GM23338 (cell line): ENCODE results near the gene GNAO1. TPM values are rescaled to one million over a fixed set of nuclear protein-coding genes. Genes with fewer than 3 reads are reported as not detected.

Experiments used
- ATAC-seq: fragments of 200-7000 bp; cut with Tn5 transposase; 3 replicates; pipeline ENCODE4 v1.9.1; 2020
- DNase-seq: peaks from one replicate; pipeline ENCODE4 v3.0.0-alpha.2; 2015; ENCODE audit warnings: low spot score
- H2AFZ ChIP-seq: fragments of 200-600 bp; sonication (generic); 2 replicates; pipeline ENCODE4 v1.8.0; 2016; ENCODE audit warnings: antibody characterized with exemption, mild to moderate bottlenecking, moderate library complexity
- H3F3A ChIP-seq: fragments of 200-600 bp; sonication (generic); replicated peaks from 2 replicates; pipeline ENCODE4 v1.8.0; 2017; ENCODE audit warnings: antibody characterized with exemption, mixed run types, low read depth
- H3K27ac ChIP-seq: fragments of 200-600 bp; sonication (generic); 2 replicates; pipeline ENCODE4 v1.6.1; 2016; ENCODE audit warnings: low read depth
- H3K27me3 ChIP-seq: fragments of 200-600 bp; sonication (generic); 2 replicates; pipeline ENCODE4 v1.8.0; 2016; ENCODE audit warnings: mild to moderate bottlenecking, mixed run types, moderate library complexity; ENCODE audit not compliant: insufficient read depth
- H3K36me3 ChIP-seq: fragments of 200-600 bp; sonication (generic); 2 replicates; pipeline ENCODE4 v1.8.0; 2016; ENCODE audit warnings: mild to moderate bottlenecking; ENCODE audit not compliant: insufficient read depth
- H3K4me1 ChIP-seq: fragments of 200-600 bp; sonication (generic); 2 replicates; pipeline ENCODE4 v1.8.0; 2016; ENCODE audit warnings: mild to moderate bottlenecking, moderate library complexity; ENCODE audit not compliant: insufficient read depth
- H3K4me2 ChIP-seq: fragments of 200-600 bp; sonication (generic); 2 replicates; pipeline ENCODE4 v1.7.1; 2017; ENCODE audit warnings: mixed run types
- H3K4me3 ChIP-seq: fragments of 200-600 bp; sonication (generic); 2 replicates; pipeline ENCODE4 v1.6.1; 2016; ENCODE audit warnings: mixed run types
- H3K79me2 ChIP-seq: fragments of 200-600 bp; sonication (generic); replicated peaks from 2 replicates; pipeline ENCODE4 v1.8.0; 2017; ENCODE audit warnings: mild to moderate bottlenecking; ENCODE audit not compliant: insufficient read depth
- H3K9me2 ChIP-seq: fragments of 200-600 bp; sonication (generic); 2 replicates; pipeline ENCODE4 v1.8.0; 2017; ENCODE audit not compliant: insufficient read depth
- H4K20me1 ChIP-seq: fragments of 200-600 bp; sonication (generic); replicated peaks from 2 replicates; pipeline ENCODE4 v1.8.0; 2017; ENCODE audit warnings: mild to moderate bottlenecking; ENCODE audit not compliant: insufficient read depth
- H3K27ac Mint-ChIP-seq: 2 replicates; pipeline ENCODE4 v1.8.0; 2020; ENCODE audit warnings: inconsistent platforms, mild to moderate bottlenecking, moderate library complexity, mixed read lengths
- H3K27me3 Mint-ChIP-seq: 3 replicates; pipeline ENCODE4 v1.8.0; 2022; ENCODE audit warnings: low read depth, mild to moderate bottlenecking, moderate library complexity, mixed read lengths, inconsistent platforms; ENCODE audit not compliant: insufficient read depth, poor library complexity
- H3K36me3 Mint-ChIP-seq: 3 replicates; pipeline ENCODE4 v1.8.0; 2021; ENCODE audit warnings: low read depth, mild to moderate bottlenecking, inconsistent platforms, moderate library complexity, mixed read lengths
- H3K4me1 Mint-ChIP-seq: 3 replicates; pipeline ENCODE4 v1.8.0; 2020; ENCODE audit warnings: mild to moderate bottlenecking, inconsistent platforms, mixed read lengths
- H3K4me3 Mint-ChIP-seq: 3 replicates; pipeline ENCODE4 v1.8.0; 2021; ENCODE audit warnings: moderate library complexity, mild to moderate bottlenecking, inconsistent platforms, mixed read lengths
- H3K9me3 Mint-ChIP-seq: 3 replicates; pipeline ENCODE4 v1.8.0; 2020; ENCODE audit warnings: moderate library complexity, mild to moderate bottlenecking, inconsistent platforms, mixed read lengths
- EZH2 ChIP-seq: fragments of 200-600 bp; sonication (generic); IDR thresholded peaks from one replicate; pipeline ENCODE4 v1.8.0; 2017; ENCODE audit warnings: antibody characterized with exemption, mild to moderate bottlenecking, low read depth; ENCODE audit not compliant: unreplicated experiment
- JUNB ChIP-seq: IDR thresholded peaks from one replicate; pipeline ENCODE4 v1.6.1; 2016; ENCODE audit warnings: antibody characterized with exemption; ENCODE audit not compliant: unreplicated experiment
- POLR2AphosphoS5 ChIP-seq: IDR thresholded peaks from 2 replicates; pipeline ENCODE4 v1.6.1; 2016; ENCODE audit warnings: antibody characterized with exemption, low read depth
- ZNF114 ChIP-seq: fragments of 250-450 bp; sonication (Bioruptor Pico); IDR thresholded peaks from 2 replicates; pipeline ENCODE4 v1.5.0; 2020; ENCODE audit warnings: mild to moderate bottlenecking, moderate library complexity
- ZNF331 ChIP-seq: fragments of 250-450 bp; sonication (Bioruptor Pico); IDR thresholded peaks from 2 replicates; pipeline ENCODE4 v1.5.0; 2020; ENCODE audit warnings: low read depth, mild to moderate bottlenecking, moderate library complexity
- polyA plus RNA-seq: library from polyadenylated mRNA; unstranded; fragments of >200 nt; fragmentation: Nextera tagmentation; extraction: Ambion mirVana; gene quantifications from 2 replicates; pipeline ENCODE4 v1.2.1, GENCODE V29; 2016
- total RNA-seq: library from RNA; depleted of rRNA; stranded (reverse); fragments of >200 nt; shearing (Covaris generic); gene quantifications from 2 replicates; pipeline ENCODE4 v1.2.3, GENCODE V29; 2014
- TF ChIP-seq, protein P1 (sequence below): IDR thresholded peaks from 2 replicates; pipeline ENCODE4 v1.6.1; 2016; ENCODE audit warnings: antibody characterized with exemption
- TF ChIP-seq, protein P2 (sequence below): IDR thresholded peaks from one replicate; pipeline ENCODE4 v1.6.1; 2018; ENCODE audit warnings: antibody characterized with exemption; ENCODE audit not compliant: unreplicated experiment
- TF ChIP-seq, protein P3 (sequence below), 2 experiments: fragments of 200-600 bp in 1 of 2; sonication (generic) in 1 of 2; conservative IDR thresholded peaks; 2 replicates each; pipeline versions ENCODE4 v1.5.1 to v1.6.1; 2016 to 2017; ENCODE audit warnings: antibody characterized with exemption in 2 of 2, low read depth in 2 of 2, mild to moderate bottlenecking in 2 of 2, moderate library complexity in 1 of 2
- TF ChIP-seq, protein P4 (sequence below): fragments of 250-450 bp; sonication (Bioruptor Pico); IDR thresholded peaks from 2 replicates; pipeline ENCODE4 v1.5.0; 2020; ENCODE audit warnings: mild to moderate bottlenecking, moderate library complexity

Gene GNAO1
- total and polyA plus RNA-seq, 2 experiments from 2014 or later: 6.5 to 24.8 TPM

DNA sequence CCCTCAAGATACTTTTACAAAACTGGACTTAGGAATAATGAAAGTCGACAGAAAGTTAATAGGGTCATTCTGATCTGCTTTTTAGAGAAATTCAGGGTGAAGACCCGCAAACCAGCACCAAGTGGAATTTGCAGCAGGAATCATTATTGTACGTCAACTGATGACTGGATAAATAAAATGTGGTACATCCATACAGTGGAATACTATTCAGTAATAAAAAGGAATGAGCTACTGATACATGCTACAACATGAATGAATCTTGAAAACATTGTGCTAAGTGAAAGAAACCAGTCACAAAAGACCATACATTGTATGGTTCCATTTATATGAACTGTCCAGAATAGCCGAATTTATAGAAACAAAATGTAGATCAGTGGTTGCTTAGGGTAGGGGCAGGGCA is 83.1 kb downstream of the GNAO1 start:
- Histone ChIP-seq H3K79me2 (no peaks in the 10 kb centered on the region), H3K36me3 (peaks cover 7% of the 10 kb centered on the region; the same call in 1 of the 2 replicates), H3K4me3 (no peak overlapping the region), H3K4me1 (peaks cover 22% of the 10 kb centered on the region), H3K4me2 (no peak overlapping the region), H2AFZ (no peak overlapping the region), H3F3A (no peaks in the 10 kb centered on the region), H3K27ac (no peak overlapping the region), H3K27me3 (no peaks in the 10 kb centered on the region), H4K20me1 (no peaks in the 10 kb centered on the region), H3K9me2 (no peaks in the 10 kb centered on the region)
- H3K27me3 Mint-ChIP-seq: peaks cover 16% of the 10 kb centered on the region
- ATAC-seq (no peak), DNase-seq (no peak)
- H3K36me3 Mint-ChIP-seq: peaks cover 40% of the 10 kb centered on the region
- peaks cover 41% of the 10 kb centered on the region for H3K4me1 Mint-ChIP-seq
- H3K9me3 Mint-ChIP-seq: peaks cover 22% of the 10 kb centered on the region
- TF ChIP-seq ZNF331 (CRISPR knock-in tag) (no peak), ZNF114 (CRISPR knock-in tag) (no peak), EZH2 (no peak), POLR2AphosphoS5 (no peak), JUNB (no peak)
- TF ChIP-seq, protein P1, sequence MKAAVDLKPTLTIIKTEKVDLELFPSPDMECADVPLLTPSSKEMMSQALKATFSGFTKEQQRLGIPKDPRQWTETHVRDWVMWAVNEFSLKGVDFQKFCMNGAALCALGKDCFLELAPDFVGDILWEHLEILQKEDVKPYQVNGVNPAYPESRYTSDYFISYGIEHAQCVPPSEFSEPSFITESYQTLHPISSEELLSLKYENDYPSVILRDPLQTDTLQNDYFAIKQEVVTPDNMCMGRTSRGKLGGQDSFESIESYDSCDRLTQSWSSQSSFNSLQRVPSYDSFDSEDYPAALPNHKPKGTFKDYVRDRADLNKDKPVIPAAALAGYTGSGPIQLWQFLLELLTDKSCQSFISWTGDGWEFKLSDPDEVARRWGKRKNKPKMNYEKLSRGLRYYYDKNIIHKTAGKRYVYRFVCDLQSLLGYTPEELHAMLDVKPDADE: no peak
- TF ChIP-seq, protein P2, sequence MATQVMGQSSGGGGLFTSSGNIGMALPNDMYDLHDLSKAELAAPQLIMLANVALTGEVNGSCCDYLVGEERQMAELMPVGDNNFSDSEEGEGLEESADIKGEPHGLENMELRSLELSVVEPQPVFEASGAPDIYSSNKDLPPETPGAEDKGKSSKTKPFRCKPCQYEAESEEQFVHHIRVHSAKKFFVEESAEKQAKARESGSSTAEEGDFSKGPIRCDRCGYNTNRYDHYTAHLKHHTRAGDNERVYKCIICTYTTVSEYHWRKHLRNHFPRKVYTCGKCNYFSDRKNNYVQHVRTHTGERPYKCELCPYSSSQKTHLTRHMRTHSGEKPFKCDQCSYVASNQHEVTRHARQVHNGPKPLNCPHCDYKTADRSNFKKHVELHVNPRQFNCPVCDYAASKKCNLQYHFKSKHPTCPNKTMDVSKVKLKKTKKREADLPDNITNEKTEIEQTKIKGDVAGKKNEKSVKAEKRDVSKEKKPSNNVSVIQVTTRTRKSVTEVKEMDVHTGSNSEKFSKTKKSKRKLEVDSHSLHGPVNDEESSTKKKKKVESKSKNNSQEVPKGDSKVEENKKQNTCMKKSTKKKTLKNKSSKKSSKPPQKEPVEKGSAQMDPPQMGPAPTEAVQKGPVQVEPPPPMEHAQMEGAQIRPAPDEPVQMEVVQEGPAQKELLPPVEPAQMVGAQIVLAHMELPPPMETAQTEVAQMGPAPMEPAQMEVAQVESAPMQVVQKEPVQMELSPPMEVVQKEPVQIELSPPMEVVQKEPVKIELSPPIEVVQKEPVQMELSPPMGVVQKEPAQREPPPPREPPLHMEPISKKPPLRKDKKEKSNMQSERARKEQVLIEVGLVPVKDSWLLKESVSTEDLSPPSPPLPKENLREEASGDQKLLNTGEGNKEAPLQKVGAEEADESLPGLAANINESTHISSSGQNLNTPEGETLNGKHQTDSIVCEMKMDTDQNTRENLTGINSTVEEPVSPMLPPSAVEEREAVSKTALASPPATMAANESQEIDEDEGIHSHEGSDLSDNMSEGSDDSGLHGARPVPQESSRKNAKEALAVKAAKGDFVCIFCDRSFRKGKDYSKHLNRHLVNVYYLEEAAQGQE: no peak
- TF ChIP-seq, protein P3, sequence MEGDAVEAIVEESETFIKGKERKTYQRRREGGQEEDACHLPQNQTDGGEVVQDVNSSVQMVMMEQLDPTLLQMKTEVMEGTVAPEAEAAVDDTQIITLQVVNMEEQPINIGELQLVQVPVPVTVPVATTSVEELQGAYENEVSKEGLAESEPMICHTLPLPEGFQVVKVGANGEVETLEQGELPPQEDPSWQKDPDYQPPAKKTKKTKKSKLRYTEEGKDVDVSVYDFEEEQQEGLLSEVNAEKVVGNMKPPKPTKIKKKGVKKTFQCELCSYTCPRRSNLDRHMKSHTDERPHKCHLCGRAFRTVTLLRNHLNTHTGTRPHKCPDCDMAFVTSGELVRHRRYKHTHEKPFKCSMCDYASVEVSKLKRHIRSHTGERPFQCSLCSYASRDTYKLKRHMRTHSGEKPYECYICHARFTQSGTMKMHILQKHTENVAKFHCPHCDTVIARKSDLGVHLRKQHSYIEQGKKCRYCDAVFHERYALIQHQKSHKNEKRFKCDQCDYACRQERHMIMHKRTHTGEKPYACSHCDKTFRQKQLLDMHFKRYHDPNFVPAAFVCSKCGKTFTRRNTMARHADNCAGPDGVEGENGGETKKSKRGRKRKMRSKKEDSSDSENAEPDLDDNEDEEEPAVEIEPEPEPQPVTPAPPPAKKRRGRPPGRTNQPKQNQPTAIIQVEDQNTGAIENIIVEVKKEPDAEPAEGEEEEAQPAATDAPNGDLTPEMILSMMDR (conservative IDR thresholded peaks at IDR 0.05; ENCODE audit: low read depth in 2 of 2): no peak
- TF ChIP-seq, protein P4, sequence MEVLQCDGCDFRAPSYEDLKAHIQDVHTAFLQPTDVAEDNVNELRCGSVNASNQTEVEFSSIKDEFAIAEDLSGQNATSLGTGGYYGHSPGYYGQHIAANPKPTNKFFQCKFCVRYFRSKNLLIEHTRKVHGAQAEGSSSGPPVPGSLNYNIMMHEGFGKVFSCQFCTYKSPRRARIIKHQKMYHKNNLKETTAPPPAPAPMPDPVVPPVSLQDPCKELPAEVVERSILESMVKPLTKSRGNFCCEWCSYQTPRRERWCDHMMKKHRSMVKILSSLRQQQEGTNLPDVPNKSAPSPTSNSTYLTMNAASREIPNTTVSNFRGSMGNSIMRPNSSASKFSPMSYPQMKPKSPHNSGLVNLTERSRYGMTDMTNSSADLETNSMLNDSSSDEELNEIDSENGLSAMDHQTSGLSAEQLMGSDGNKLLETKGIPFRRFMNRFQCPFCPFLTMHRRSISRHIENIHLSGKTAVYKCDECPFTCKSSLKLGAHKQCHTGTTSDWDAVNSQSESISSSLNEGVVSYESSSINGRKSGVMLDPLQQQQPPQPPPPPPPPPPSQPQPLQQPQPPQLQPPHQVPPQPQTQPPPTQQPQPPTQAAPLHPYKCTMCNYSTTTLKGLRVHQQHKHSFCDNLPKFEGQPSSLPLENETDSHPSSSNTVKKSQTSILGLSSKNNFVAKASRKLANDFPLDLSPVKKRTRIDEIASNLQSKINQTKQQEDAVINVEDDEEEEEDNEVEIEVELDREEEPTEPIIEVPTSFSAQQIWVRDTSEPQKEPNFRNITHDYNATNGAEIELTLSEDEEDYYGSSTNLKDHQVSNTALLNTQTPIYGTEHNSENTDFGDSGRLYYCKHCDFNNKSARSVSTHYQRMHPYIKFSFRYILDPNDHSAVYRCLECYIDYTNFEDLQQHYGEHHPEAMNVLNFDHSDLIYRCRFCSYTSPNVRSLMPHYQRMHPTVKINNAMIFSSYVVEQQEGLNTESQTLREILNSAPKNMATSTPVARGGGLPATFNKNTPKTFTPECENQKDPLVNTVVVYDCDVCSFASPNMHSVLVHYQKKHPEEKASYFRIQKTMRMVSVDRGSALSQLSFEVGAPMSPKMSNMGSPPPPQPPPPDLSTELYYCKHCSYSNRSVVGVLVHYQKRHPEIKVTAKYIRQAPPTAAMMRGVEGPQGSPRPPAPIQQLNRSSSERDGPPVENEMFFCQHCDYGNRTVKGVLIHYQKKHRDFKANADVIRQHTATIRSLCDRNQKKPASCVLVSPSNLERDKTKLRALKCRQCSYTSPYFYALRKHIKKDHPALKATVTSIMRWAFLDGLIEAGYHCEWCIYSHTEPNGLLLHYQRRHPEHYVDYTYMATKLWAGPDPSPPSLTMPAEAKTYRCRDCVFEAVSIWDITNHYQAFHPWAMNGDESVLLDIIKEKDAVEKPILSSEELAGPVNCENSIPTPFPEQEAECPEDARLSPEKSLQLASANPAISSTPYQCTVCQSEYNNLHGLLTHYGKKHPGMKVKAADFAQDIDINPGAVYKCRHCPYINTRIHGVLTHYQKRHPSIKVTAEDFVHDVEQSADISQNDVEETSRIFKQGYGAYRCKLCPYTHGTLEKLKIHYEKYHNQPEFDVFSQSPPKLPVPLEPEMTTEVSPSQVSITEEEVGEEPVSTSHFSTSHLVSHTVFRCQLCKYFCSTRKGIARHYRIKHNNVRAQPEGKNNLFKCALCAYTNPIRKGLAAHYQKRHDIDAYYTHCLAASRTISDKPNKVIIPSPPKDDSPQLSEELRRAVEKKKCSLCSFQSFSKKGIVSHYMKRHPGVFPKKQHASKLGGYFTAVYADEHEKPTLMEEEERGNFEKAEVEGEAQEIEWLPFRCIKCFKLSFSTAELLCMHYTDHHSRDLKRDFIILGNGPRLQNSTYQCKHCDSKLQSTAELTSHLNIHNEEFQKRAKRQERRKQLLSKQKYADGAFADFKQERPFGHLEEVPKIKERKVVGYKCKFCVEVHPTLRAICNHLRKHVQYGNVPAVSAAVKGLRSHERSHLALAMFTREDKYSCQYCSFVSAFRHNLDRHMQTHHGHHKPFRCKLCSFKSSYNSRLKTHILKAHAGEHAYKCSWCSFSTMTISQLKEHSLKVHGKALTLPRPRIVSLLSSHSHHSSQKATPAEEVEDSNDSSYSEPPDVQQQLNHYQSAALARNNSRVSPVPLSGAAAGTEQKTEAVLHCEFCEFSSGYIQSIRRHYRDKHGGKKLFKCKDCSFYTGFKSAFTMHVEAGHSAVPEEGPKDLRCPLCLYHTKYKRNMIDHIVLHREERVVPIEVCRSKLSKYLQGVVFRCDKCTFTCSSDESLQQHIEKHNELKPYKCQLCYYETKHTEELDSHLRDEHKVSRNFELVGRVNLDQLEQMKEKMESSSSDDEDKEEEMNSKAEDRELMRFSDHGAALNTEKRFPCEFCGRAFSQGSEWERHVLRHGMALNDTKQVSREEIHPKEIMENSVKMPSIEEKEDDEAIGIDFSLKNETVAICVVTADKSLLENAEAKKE (CRISPR knock-in tag): no peak
- no peak overlapping the region for H3K4me3 Mint-ChIP-seq
- no peak overlapping the region for H3K27ac Mint-ChIP-seq
